Activated CD4-positive, alpha-beta T cell treated with anti-CD3 and anti-CD28 coated beads, Interleukin-2, amount 50 U/mL, for 48 hours (primary cell): ENCODE results near the gene TNNT2.

ENCODE experiments used
- DNase-seq, 2 experiments: peaks; one replicate each; pipeline ENCODE4 v3.0.0-alpha.2; 2020

The TNNT2 gene

GRCh38 chr1:201377611-201378092 is at the start of gene TNNT2:
Gene TNNT2, minus strand, starts transcription at chr1:201377680. Its CDS starts 4,426 bp downstream, at chr1:201373254.
- DNase-seq, result no peak

DNA sequence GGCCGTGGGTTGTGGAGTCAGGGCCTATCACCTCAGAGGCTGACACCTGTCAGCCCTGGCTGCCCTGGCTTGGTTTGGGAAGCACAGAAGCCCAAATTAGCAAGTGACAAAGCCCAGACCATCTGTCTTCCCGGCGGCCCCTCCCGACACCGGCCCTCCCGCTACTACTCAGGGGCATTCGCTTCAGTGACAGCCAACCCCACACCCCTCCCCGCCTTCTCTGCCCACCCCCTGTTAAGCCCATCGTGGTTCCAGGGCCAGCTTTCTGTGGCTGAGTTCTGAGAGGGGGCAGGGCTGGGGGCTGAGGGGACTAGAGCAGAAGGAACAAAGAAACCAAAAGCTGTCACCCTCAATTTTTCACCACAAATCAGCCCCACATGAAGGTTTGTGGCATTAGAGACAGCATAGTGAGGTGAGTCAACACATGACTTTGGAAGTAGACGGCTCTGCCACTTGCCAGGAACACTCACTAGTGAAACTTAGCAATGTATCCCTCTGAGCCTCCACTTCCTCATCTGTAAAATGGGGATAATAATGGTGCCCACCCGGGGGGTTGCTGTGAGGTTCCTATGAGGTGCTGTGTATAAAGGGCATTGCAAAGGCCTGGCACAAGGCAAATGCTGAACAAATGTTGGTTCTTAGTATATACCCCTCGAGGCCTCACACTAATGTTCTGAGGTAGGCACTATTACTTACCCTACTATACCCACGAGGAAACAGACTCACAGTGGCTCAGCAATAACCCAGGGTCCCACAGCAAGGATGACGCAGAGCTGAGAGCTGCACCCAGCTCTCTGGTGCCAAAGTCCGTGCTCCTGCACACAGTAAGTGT is 49.2 kb upstream of the TNNT2 start:
- DNase-seq, result no peak

- DNase-seq, result no peak
Observed at GRCh38 chr1:201424146-201424545, 46.7 kb upstream of the TNNT2 start.

DNA sequence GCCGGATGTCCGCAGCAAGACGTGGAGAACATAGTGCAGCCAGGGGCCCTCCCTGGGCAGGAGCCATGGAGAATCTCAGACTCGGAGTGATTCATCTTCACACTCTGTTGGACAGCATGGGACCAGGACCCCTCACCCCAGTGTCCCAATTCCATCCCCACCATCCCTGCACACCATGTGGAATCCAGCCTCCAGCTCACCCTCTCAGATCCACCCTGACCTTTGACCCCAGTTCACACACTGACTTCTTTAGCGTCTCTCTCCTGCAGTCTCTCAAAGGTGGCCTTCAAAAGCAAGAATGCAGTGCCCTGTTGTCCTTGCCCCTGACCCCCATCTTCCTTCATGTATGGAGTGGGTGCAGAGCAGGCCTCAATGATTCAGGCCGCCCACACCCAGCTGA is 46.2 kb upstream of the TNNT2 start:
- DNase-seq, result no peak

GRCh38 chr1:201422436-201423030 is 45.1 kb upstream of the TNNT2 start:
- no peak for DNase-seq

DNA sequence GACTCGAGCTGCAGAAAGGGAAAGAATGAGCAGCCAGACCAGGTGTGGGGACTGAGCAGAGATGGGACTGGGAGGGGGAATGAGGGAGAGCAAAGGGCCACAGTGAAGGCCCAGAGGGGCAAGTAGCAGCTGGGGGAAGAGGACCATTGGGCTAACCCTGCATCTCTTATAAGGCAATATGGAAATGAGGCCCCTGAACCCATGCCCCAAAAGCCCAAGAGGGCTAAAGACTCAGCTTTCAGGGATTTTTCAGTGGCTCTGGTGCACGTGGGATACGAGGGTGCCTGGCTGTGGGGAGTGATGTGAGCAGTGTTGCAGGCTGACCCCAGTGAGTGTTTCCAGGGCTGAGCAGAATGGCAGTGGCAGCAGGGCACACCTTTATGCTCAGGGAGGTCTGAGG is 44.5 kb upstream of the TNNT2 start:
- DNase-seq, result no peak

DNA sequence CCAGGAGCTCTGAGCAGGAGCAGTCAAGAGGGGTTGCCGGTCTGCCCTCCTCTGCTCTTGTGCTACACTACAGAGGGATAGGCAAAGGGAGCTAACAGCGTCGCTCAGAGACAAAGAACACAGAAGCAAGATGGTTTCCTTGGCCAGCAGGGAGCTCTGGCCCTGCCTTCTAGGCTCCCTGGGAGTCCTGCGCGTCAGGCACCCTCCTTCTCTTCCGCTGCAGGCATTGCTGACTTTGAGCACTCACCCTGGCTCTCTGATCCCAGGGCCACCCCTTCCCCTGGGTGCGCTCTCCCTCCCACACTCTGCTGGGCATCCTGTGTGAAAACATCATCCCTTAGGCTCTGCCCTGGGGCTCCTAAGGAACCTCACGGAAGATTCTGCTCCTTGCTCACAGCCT is 43.6 kb upstream of the TNNT2 start:
- no peak for DNase-seq

- DNase-seq, result no peak
Observed at GRCh38 chr1:201420608-201421002, 43.1 kb upstream of the TNNT2 start.

DNA sequence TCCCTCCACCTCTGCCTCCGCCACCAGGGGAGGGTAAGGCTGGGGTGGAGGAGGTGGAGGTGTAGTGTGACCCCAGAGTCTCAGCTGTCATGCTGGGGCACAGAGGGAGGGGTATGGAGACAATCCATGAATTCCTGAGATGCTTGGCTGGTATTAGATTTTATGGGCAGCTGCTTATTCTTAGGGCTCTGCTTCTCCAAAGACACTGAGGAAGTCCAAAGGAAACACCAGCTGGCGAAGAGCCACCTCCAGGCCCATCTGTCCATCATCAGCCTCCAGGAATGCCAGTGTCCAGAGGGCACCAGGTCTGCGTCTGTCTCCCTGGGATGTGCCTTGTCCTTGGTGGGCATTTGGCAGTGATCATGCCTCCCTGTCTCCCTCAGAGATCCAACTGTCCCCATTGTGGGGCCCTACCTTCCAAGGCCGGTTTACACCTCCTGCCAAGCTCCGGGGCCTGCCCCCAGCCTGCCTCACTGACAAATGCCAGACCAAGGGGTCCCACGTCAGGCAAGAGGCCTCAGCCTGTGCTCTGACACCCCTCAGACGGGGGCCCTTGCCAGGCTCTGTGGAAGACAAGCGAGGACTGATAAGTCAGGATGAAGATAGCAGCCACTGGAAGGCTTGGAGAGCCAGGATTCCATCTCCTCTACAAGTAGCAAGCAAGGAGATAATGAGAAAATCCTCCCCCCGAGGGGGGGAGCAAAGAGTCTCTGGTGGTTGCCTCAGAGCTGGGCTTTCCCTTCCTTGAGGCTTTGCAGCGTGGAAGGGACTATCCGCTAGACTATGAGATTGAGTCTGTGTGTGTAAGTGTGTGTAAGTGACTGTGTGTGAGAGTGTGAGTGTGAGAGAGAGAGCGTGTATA is 42.5 kb upstream of the TNNT2 start:
- DNase-seq, result no peak

DNA sequence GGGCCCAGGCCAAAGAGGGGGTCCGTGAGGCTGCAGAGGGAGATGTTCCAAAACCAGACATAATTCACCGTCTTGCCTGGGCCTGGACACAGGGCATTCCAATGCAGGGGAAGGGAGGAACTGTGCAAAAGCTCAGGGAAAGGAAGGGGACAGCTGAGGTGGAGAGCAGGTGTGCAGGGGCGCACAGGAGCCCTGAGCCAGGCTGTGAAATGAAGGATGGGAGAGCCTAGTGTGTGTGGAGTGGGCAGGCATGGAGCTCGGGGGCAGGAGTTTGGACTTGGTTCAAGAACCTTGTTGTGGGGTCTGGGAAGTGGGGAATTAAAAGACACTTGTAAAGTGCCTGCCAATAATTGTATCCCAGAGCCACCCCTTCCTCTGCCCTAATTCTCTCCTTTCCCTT is 41.8 kb upstream of the TNNT2 start:
- DNase-seq, result no peak

GRCh38 chr1:201418461-201418860 is 41.0 kb upstream of the TNNT2 start:
- DNase-seq, result no peak

GRCh38 chr1:201414051-201414738 is 36.7 kb upstream of the TNNT2 start:
- no peak for DNase-seq

DNA sequence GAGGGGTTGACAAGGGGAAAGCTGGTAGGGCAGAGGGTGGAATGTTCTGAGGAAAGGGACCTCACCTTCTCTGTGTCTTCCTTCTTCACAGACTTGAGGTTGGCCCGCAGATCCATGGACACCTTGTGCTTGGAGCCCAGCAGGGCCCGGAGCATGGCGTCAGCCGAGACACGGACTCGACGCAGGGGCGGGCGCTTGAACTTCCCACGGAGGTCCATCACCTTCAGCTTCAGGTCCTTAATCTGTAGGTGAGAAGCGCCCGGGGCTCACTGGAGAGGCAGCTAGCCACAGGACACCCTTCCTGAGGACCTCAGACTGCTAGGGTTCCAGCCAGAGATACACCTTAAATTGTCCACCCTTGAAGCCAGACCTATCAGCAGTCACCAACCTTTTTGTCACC is 33.8 kb upstream of the TNNT2 start:
- no peak for DNase-seq

GRCh38 chr1:201409440-201409839 is 32.0 kb upstream of the TNNT2 start:
- DNase-seq, result no peak

GRCh38 chr1:201408834-201409200 is 31.3 kb upstream of the TNNT2 start:
- no peak for DNase-seq

DNA sequence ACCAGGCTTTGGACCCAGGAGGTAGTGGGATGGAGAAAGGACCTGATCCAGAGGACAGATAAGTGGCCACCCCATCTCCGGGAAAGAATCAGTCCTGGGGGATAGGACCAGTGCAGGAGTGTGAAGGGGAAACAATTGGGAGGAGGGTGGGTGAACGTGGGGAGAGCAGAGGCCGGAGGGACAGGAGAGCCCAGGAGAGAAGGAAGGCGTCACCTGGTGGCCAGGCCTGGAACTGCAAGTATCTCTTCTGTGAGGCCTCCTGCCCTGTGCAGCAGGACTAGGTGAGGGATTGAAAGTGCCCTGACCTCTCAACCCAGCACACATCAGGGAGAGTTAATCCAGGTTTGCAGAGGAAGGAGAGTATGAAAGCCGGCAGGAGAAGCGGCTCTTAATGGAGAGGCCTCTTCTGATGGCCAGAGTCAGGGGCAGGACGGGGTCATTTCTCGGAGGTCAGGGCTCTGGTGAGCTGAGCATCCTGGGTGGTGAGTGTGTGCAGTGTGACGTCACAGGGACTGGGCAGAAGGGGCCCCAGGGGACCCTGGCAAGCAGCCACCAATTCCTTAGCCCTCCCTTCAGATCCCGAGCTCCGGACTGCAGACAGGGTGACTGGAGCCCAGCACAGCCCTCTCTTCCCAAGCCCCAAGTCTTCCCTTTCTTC is 30.8 kb upstream of the TNNT2 start:
- peak; percentile 86 to 88 for DNase-seq

DNA sequence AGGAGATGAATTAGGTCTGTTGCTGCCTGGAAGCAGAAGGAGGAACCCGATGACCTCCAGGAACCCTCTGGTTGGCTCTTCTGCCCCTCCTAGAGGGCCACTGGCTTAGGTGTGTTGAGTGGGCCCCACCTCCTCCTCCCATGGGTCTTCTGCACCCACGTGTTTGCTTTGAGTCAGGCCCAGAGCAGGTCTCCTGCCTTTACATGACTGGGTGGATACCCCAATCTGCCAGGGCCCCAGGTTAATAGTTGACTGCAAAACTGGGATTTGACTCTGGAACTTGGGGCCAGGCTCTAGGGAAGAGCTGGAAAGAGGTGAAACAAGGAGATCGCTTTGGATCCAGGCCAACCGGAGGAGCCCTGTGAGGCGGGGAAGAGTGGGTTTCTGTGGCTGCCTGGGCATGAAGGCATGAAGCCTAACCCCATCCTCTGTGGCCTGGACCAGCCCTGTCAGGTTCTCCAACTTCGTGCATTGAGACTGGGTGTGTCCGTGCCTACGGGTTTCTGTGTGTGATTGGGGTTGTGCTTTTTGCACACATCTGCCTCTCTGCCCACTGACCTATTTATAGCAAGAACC is 29.4 kb upstream of the TNNT2 start:
- no peak for DNase-seq

GRCh38 chr1:201405484-201405831 is 28.0 kb upstream of the TNNT2 start:
- DNase-seq, result no peak

GRCh38 chr1:201404722-201405483 is 27.4 kb upstream of the TNNT2 start:
- DNase-seq, result no peak

DNA sequence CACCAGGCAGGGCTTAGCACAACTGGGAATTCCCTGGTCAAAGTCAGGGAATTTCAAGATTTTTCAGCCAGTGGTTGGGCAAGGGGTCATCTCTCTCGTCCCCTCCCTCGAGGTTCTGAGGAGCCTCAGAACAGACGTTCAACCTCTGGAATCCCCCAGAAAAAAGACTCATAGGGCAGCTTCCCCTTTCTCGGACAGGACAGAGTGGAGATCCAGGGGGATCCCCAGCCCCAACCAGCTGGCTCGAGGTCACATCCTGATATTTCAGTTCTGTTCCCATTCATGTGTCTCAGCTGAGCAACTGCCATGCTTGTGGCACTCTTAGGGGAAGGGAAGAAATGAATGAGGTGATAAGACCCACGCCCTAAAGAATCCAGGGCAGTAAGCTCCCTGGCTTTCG is 26.6 kb upstream of the TNNT2 start:
- DNase-seq, result no peak

- DNase-seq, result no peak
Observed at GRCh38 chr1:201403359-201403758, 25.9 kb upstream of the TNNT2 start.
